Activated CD8-positive, alpha-beta T cell treated with anti-CD3 and anti-CD28 coated beads, Interleukin-2, amount 10 ng/mL, durations not matched to agents 7 days and 5 days (primary cell): Measurements from ENCODE around the gene MDC1. TPM values are rescaled to one million over a fixed set of nuclear protein-coding genes. Genes with fewer than 3 reads are reported as not detected.

Source experiments
- ATAC-seq: fragments of 150-1000 bp; cut with Tn5 transposase; one replicate; pipeline ENCODE4 v1.10.0; 2021; ENCODE audit warnings: moderate library complexity
- CTCF ChIA-PET: fragments of 350-600 bp; sonication (Branson Sonifier 250); formaldehyde crosslinking; loops from one replicate; lab custom pipeline; 2021; ENCODE audit warnings: antibody characterized with exemption; lab: Charles Lee
- POLR2A ChIA-PET: fragments of 350-600 bp; sonication (Branson Sonifier 250); formaldehyde crosslinking; loops from one replicate; lab custom pipeline; 2021; ENCODE audit warnings: antibody characterized with exemption; lab: Charles Lee
- DNase-seq: peaks from one replicate; pipeline ENCODE4 v3.0.0-alpha.2; 2020
- H3K27ac Mint-ChIP-seq: one replicate; pipeline ENCODE4 v1.8.0; 2021; ENCODE audit warnings: mild to moderate bottlenecking, mixed read lengths
- H3K27me3 Mint-ChIP-seq: one replicate; pipeline ENCODE4 v1.8.0; 2021; ENCODE audit warnings: low read depth, mixed read lengths
- H3K36me3 Mint-ChIP-seq: one replicate; pipeline ENCODE4 v1.8.0; 2021; ENCODE audit warnings: low read depth, mixed read lengths
- H3K4me1 Mint-ChIP-seq: one replicate; pipeline ENCODE4 v1.8.0; 2021; ENCODE audit warnings: low read depth, mixed read lengths
- H3K4me3 Mint-ChIP-seq: one replicate; pipeline ENCODE4 v1.8.0; 2021; ENCODE audit warnings: mild to moderate bottlenecking, mixed read lengths
- H3K9me3 Mint-ChIP-seq: one replicate; pipeline ENCODE4 v1.8.0; 2022; ENCODE audit warnings: mixed read lengths; ENCODE audit not compliant: insufficient read depth
- total RNA-seq, 2 experiments: library from RNA; stranded (reverse); gene quantifications; one replicate each; pipeline ENCODE4 v1.2.3, GENCODE V29; 2021

The MDC1 gene
- total RNA-seq, 2 experiments from 2014 or later, result 48.5 to 52.4 TPM

GRCh38 chr6:30655743-30656094, 61.4 kb downstream of the MDC1 start:
- POLR2A ChIA-PET, result no interaction called here
- DNase-seq (no peak), ATAC-seq (no peak)
- Mint-ChIP-seq H3K9me3 (no peaks in the 10 kb centered on the region), H3K27me3 (no peaks in the 10 kb centered on the region), H3K27ac (no peak overlapping the region), H3K4me1 (peaks cover 2% of the 10 kb centered on the region), H3K4me3 (no peak overlapping the region), H3K36me3 (peaks cover 57% of the 10 kb centered on the region)
- CTCF ChIA-PET, result no interaction called here

- Mint-ChIP-seq H3K27ac (no peak overlapping the region), H3K4me1 (peaks cover 2% of the 10 kb centered on the region), H3K27me3 (no peaks in the 10 kb centered on the region), H3K4me3 (no peak overlapping the region), H3K9me3 (no peaks in the 10 kb centered on the region), H3K36me3 (peaks cover 58% of the 10 kb centered on the region)
- POLR2A ChIA-PET, result interaction anchor here (0.6 kb wide), 1 partner anchor 12 kb away, joined by 5 read pairs; no protein-coding TSS in a partner anchor
- CTCF ChIA-PET, result interaction anchor here (0.6 kb wide), 1 partner anchor 16 kb away, joined by 3 read pairs; no protein-coding TSS in a partner anchor
- no peak for DNase-seq
- no peak for ATAC-seq
Measured at GRCh38 chr6:30654798-30655742, 62.0 kb downstream of the MDC1 start.

- H3K4me3 Mint-ChIP-seq, result no peak overlapping the region
- POLR2A ChIA-PET, result interaction anchor here (0.7 to 1.2 kb wide), 6 partner anchors 10 to 74 kb away, joined by 3 to 4 read pairs (median 3); partner anchors contain the start of gene PPP1R10
- H3K9me3 Mint-ChIP-seq, result no peaks in the 10 kb centered on the region
- peaks cover 48% of the 10 kb centered on the region for H3K36me3 Mint-ChIP-seq
- no peak overlapping the region for H3K27ac Mint-ChIP-seq
- DNase-seq (no peak), ATAC-seq (no peak)
- H3K4me1 Mint-ChIP-seq, result peaks cover 22% of the 10 kb centered on the region
- no peaks in the 10 kb centered on the region for H3K27me3 Mint-ChIP-seq
- CTCF ChIA-PET, result interaction anchor here (1.0 to 1.4 kb wide), 3 partner anchors 21 to 106 kb away, joined by 3 read pairs; partner anchors contain the start of gene DHX16
Measured at GRCh38 chr6:30651143-30651542, 65.9 kb downstream of the MDC1 start.

Other genes with a start within 250 kb of the MDC1 start
- 100 to 1,000 TPM; 523 to 536 TPM for gene HLA-E, start 227.8 kb downstream of the MDC1 start, total RNA-seq
- 10 to 100 TPM; 63.7 to 69.9 TPM for gene GNL1, start 160.8 kb downstream of the MDC1 start, total RNA-seq
- gene PRR3, start 160.0 kb downstream of the MDC1 start, total RNA-seq, result 10 to 100 TPM; 19.7 to 21.1 TPM
- 10 to 100 TPM; 72.2 to 79.6 TPM for gene ABCF1, start 145.8 kb downstream of the MDC1 start, total RNA-seq
- 10 to 100 TPM; 92.8 to 99.7 TPM for gene PPP1R10, start 100.0 kb downstream of the MDC1 start, total RNA-seq
- gene MRPS18B, start 99.4 kb downstream of the MDC1 start, total RNA-seq, result 10 to 100 TPM; 43.2 to 43.6 TPM
- gene ATAT1, start 90.4 kb downstream of the MDC1 start, total RNA-seq, result 10 to 100 TPM in 1 of 2 experiments, 1 to 10 TPM in 1; 10.0 to 10.5 TPM
- gene C6orf136, start 70.1 kb downstream of the MDC1 start, total RNA-seq, result 10 to 100 TPM; 31.6 to 40.1 TPM
- gene DHX16, start 44.3 kb downstream of the MDC1 start, total RNA-seq, result 10 to 100 TPM; 38.5 to 41.0 TPM
- gene PPP1R18, start 30.6 kb downstream of the MDC1 start, total RNA-seq, result 100 to 1,000 TPM; 286 to 304 TPM
- gene NRM, start 26.3 kb downstream of the MDC1 start, total RNA-seq, result 10 to 100 TPM; 41.7 to 44.6 TPM
- 1,000 to 10,000 TPM; 1,638 to 1,703 TPM for gene TUBB, start 3.1 kb upstream of the MDC1 start, total RNA-seq
- gene FLOT1, start 25.4 kb upstream of the MDC1 start, total RNA-seq, result 100 to 1,000 TPM; 314 to 317 TPM
- gene IER3, start 27.3 kb upstream of the MDC1 start, total RNA-seq, result 10 to 100 TPM; 76.6 to 82.9 TPM
- gene DDR1, start 167.2 kb upstream of the MDC1 start, total RNA-seq, result 1 to 10 TPM; 6.3 to 7.4 TPM
- 10 to 100 TPM; 30.0 to 30.1 TPM for gene GTF2H4, start 190.9 kb upstream of the MDC1 start, total RNA-seq
- 10 to 100 TPM; 38.4 to 38.8 TPM for gene VARS2, start 197.0 kb upstream of the MDC1 start, total RNA-seq
- not detected for gene SFTA2, start 214.9 kb upstream of the MDC1 start, total RNA-seq
- gene MUCL3, start 223.7 kb upstream of the MDC1 start, total RNA-seq, result not detected